Panc1 (cell line): ENCODE data around the gene GNAO1.

ENCODE experiments used
- POLR2AphosphoS5 ChIP-seq: IDR thresholded peaks from 2 replicates; pipeline ENCODE4 v1.6.1; 2012; ENCODE audit warnings: mild to moderate bottlenecking, low read depth, low read length, moderate library complexity
- SIN3A ChIP-seq: IDR thresholded peaks from 2 replicates; pipeline ENCODE4 v1.6.1; 2012; ENCODE audit warnings: low read depth, mild to moderate bottlenecking, low read length, moderate library complexity, borderline replicate concordance; ENCODE audit not compliant: insufficient read depth
- TF ChIP-seq, protein P1 (sequence below), 2 experiments: IDR thresholded peaks; 2 replicates each; pipeline ENCODE4 v1.6.1; 2011 to 2012; ENCODE audit warnings: low read depth in 2 of 2, control low read depth in 1 of 2, low read length in 1 of 2, mild to moderate bottlenecking in 1 of 2, moderate library complexity in 1 of 2; ENCODE audit not compliant: insufficient read depth in 1 of 2
- TF ChIP-seq, protein P2 (sequence below): fragments of 450-650 bp; IDR thresholded peaks from 2 replicates; pipeline ENCODE4 v1.5.1; 2017; ENCODE audit warnings: mild to moderate bottlenecking

DNA sequence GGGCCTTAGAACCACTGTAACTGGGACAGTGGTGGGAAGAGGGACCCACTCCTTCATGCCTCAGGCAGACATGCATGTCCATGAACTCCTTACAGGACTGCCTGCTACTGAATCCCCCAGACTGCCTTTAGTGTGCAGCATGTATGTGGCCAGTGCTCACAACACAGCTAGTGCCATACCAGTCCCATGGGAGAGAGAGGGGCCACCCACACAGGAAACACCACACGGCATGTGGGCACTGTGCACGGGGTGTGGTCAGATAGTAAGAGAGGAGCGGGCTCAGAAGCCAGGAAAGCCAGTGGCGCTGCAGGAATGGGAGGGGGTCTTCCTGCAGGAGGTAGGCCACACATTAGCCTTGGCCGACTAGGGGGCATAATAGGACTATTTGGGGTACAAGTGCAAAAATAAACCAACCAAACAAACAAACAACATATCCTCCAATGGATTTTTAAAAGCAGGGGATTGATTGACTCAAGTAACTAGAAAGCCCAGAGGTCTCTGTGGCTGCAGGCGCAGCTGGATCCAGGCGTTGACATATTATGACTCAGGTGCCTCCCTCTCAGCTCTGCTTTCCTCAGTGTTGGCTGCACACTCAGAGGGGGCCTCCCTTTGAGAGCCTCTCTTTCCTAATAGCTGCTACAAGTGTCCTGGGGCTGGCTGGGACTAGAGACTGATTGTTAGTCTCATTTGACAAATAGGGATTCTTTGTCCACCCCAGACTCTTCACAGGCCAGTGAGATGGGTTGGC is 129.7 kb downstream of the GNAO1 start:
- TF ChIP-seq, protein P1, sequence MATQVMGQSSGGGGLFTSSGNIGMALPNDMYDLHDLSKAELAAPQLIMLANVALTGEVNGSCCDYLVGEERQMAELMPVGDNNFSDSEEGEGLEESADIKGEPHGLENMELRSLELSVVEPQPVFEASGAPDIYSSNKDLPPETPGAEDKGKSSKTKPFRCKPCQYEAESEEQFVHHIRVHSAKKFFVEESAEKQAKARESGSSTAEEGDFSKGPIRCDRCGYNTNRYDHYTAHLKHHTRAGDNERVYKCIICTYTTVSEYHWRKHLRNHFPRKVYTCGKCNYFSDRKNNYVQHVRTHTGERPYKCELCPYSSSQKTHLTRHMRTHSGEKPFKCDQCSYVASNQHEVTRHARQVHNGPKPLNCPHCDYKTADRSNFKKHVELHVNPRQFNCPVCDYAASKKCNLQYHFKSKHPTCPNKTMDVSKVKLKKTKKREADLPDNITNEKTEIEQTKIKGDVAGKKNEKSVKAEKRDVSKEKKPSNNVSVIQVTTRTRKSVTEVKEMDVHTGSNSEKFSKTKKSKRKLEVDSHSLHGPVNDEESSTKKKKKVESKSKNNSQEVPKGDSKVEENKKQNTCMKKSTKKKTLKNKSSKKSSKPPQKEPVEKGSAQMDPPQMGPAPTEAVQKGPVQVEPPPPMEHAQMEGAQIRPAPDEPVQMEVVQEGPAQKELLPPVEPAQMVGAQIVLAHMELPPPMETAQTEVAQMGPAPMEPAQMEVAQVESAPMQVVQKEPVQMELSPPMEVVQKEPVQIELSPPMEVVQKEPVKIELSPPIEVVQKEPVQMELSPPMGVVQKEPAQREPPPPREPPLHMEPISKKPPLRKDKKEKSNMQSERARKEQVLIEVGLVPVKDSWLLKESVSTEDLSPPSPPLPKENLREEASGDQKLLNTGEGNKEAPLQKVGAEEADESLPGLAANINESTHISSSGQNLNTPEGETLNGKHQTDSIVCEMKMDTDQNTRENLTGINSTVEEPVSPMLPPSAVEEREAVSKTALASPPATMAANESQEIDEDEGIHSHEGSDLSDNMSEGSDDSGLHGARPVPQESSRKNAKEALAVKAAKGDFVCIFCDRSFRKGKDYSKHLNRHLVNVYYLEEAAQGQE (IDR thresholded peaks at IDR 0.05; ENCODE audit: insufficient read depth in 1 of 2, low read depth in 2 of 2, low read length in 1 of 2) = no peak
- TF ChIP-seq, protein P2, sequence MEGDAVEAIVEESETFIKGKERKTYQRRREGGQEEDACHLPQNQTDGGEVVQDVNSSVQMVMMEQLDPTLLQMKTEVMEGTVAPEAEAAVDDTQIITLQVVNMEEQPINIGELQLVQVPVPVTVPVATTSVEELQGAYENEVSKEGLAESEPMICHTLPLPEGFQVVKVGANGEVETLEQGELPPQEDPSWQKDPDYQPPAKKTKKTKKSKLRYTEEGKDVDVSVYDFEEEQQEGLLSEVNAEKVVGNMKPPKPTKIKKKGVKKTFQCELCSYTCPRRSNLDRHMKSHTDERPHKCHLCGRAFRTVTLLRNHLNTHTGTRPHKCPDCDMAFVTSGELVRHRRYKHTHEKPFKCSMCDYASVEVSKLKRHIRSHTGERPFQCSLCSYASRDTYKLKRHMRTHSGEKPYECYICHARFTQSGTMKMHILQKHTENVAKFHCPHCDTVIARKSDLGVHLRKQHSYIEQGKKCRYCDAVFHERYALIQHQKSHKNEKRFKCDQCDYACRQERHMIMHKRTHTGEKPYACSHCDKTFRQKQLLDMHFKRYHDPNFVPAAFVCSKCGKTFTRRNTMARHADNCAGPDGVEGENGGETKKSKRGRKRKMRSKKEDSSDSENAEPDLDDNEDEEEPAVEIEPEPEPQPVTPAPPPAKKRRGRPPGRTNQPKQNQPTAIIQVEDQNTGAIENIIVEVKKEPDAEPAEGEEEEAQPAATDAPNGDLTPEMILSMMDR = no peak
- TF ChIP-seq POLR2AphosphoS5 = no peak
- no peak for TF ChIP-seq SIN3A
